ENCODE results near the gene NRARP. TPM values are rescaled to one million over a fixed set of nuclear protein-coding genes. Genes with fewer than 3 reads are reported as not detected.

NRARP gene
- total and polyA plus RNA-seq, 2 of the 13 experiments (the other 11 are each of a cell fraction or from before 2014, with no cell fraction given) = 0.22 to 0.46 TPM

- TF ChIP-seq ZNF234 (CRISPR knock-in tag; conservative IDR thresholded peaks at IDR 0.05) (no peak), CENPX (CRISPR knock-in tag; IDR thresholded peaks at IDR 0.05) (no peak), TFAP4 (IDR thresholded peaks at IDR 0.05; ENCODE audit: borderline replicate concordance, low read depth) (no peak), ZMYM3 (CRISPR knock-in tag; IDR thresholded peaks at IDR 0.05) (no peak), ZNF816 (CRISPR knock-in tag; IDR thresholded peaks at IDR 0.05; ENCODE audit: borderline replicate concordance) (no peak), GATAD1 (CRISPR knock-in tag; IDR thresholded peaks at IDR 0.05) (no peak), ZNF180 (CRISPR knock-in tag; IDR thresholded peaks at IDR 0.05; ENCODE audit: borderline replicate concordance, low read depth) (no peak), EED (CRISPR knock-in tag; IDR thresholded peaks at IDR 0.05) (no peak), ZNF589 (CRISPR knock-in tag; conservative IDR thresholded peaks at IDR 0.05) (no peak), SRSF1 (optimal IDR thresholded peaks at IDR 0.05; ENCODE audit: low read depth, low read length) (peak; percentile 34), ETS1 (CRISPR knock-in tag; IDR thresholded peaks at IDR 0.05) (no peak), MTF2 (CRISPR knock-in tag; IDR thresholded peaks at IDR 0.05; ENCODE audit: borderline replicate concordance) (0 out of 2 replicates have a peak, but pooled peaks have one; percentile 57), ZNF513 (CRISPR knock-in tag; conservative IDR thresholded peaks at IDR 0.05) (no peak), MAZ (IDR thresholded peaks at IDR 0.05; ENCODE audit: borderline replicate concordance, low read depth, low read length) (no peak), MAZ (CRISPR knock-in tag; IDR thresholded peaks at IDR 0.05; ENCODE audit: low read depth) (no peak), ZBTB33 (CRISPR knock-in tag; IDR thresholded peaks at IDR 0.05) (peak; percentile 88)
- TF ChIP-seq, protein P1, sequence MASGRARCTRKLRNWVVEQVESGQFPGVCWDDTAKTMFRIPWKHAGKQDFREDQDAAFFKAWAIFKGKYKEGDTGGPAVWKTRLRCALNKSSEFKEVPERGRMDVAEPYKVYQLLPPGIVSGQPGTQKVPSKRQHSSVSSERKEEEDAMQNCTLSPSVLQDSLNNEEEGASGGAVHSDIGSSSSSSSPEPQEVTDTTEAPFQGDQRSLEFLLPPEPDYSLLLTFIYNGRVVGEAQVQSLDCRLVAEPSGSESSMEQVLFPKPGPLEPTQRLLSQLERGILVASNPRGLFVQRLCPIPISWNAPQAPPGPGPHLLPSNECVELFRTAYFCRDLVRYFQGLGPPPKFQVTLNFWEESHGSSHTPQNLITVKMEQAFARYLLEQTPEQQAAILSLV (CRISPR knock-in tag; IDR thresholded peaks at IDR 0.05; ENCODE audit: borderline replicate concordance) = 0 out of 2 replicates have a peak, but pooled peaks have one; percentile 31
- TF ChIP-seq, protein P2, sequence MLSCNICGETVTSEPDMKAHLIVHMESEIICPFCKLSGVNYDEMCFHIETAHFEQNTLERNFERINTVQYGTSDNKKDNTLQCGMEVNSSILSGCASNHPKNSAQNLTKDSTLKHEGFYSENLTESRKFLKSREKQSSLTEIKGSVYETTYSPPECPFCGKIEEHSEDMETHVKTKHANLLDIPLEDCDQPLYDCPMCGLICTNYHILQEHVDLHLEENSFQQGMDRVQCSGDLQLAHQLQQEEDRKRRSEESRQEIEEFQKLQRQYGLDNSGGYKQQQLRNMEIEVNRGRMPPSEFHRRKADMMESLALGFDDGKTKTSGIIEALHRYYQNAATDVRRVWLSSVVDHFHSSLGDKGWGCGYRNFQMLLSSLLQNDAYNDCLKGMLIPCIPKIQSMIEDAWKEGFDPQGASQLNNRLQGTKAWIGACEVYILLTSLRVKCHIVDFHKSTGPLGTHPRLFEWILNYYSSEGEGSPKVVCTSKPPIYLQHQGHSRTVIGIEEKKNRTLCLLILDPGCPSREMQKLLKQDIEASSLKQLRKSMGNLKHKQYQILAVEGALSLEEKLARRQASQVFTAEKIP (CRISPR knock-in tag; IDR thresholded peaks at IDR 0.05; ENCODE audit: borderline replicate concordance) = no peak
- TF ChIP-seq, protein P3, sequence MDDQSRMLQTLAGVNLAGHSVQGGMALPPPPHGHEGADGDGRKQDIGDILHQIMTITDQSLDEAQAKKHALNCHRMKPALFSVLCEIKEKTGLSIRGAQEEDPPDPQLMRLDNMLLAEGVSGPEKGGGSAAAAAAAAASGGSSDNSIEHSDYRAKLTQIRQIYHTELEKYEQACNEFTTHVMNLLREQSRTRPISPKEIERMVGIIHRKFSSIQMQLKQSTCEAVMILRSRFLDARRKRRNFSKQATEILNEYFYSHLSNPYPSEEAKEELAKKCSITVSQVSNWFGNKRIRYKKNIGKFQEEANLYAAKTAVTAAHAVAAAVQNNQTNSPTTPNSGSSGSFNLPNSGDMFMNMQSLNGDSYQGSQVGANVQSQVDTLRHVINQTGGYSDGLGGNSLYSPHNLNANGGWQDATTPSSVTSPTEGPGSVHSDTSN (CRISPR knock-in tag; IDR thresholded peaks at IDR 0.05; ENCODE audit: borderline replicate concordance) = no peak
Observed at GRCh38 chr9:137305060-137305797, 3.2 kb upstream of the NRARP start (continued).
